GM19023 (cell line): Measurements from ENCODE around the gene ZNF516.

ENCODE experiments used
- ATAC-seq: cut with Tn5 transposase; IDR thresholded peaks from one replicate; pipeline ENCODE4 v1.9.1; 2021; ENCODE audit warnings: mild to moderate bottlenecking, moderate library complexity; ENCODE audit not compliant: unreplicated experiment

The ZNF516 gene

GRCh38 chr18:76506974-76507764 is 12.1 kb upstream of the ZNF516 start:
- ATAC-seq = no peak

GRCh38 chr18:76506395-76506794 is 11.4 kb upstream of the ZNF516 start:
- ATAC-seq = no peak

GRCh38 chr18:76505614-76506013 is 10.6 kb upstream of the ZNF516 start:
- no peak for ATAC-seq

- ATAC-seq = no peak
Measured at GRCh38 chr18:76504749-76505148, 9.7 kb upstream of the ZNF516 start.

- no peak for ATAC-seq
Measured at GRCh38 chr18:76503649-76504386, 8.8 kb upstream of the ZNF516 start.

- ATAC-seq = no peak
Measured at GRCh38 chr18:76502551-76502950, 7.5 kb upstream of the ZNF516 start.

GRCh38 chr18:76499637-76500340 is 4.7 kb upstream of the ZNF516 start:
- peak; percentile 80 for ATAC-seq

- no peak for ATAC-seq
Measured at GRCh38 chr18:76499021-76499420, 4.0 kb upstream of the ZNF516 start.

GRCh38 chr18:76498064-76498463 is 3.0 kb upstream of the ZNF516 start:
- ATAC-seq = no peak

GRCh38 chr18:76497021-76497420 is 2.0 kb upstream of the ZNF516 start:
- ATAC-seq = no peak

GRCh38 chr18:76496194-76496890 is 1.3 kb upstream of the ZNF516 start:
- no peak for ATAC-seq

- peak; percentile 12 for ATAC-seq
Measured at GRCh38 chr18:76495435-76496193, 572 bp upstream of the ZNF516 start.

GRCh38 chr18:76494231-76495005 is 624 bp downstream of the ZNF516 start:
- no peak for ATAC-seq

GRCh38 chr18:76493213-76494161 is 1.6 kb downstream of the ZNF516 start:
- peak; percentile 12 for ATAC-seq

- ATAC-seq = peak; percentile 70
Measured at GRCh38 chr18:76492669-76493212, 2.3 kb downstream of the ZNF516 start.

- ATAC-seq = no peak
Measured at GRCh38 chr18:76491776-76492668, 3.0 kb downstream of the ZNF516 start.

- no peak for ATAC-seq
Measured at GRCh38 chr18:76491473-76491775, 3.6 kb downstream of the ZNF516 start.
